H1 (cell line): ENCODE results near the gene ITIH1. TPM values are rescaled to one million over a fixed set of nuclear protein-coding genes. Genes with fewer than 3 reads are reported as not detected.

ENCODE experiments used
- CHD2 ChIP-seq: IDR thresholded peaks from 2 replicates; pipeline ENCODE4 v1.6.1; 2012; ENCODE audit warnings: low read length, improper control_type of control experiment
- CHD7 ChIP-seq: fragments of 300-600 bp; sonication (generic); IDR thresholded peaks from 2 replicates; pipeline ENCODE4 v1.7.1; 2012; ENCODE audit warnings: low read length, moderate library complexity, mild to moderate bottlenecking, inconsistent platforms; ENCODE audit not compliant: insufficient replicate concordance
- RNF2 ChIP-seq: fragments of 200-900, 300-1000 bp; sonication (generic); IDR thresholded peaks from 2 replicates; pipeline ENCODE4 v1.7.1; 2016; ENCODE audit warnings: borderline replicate concordance, low read depth, mild to moderate bottlenecking, antibody characterized with exemption, low read length; ENCODE audit not compliant: poor library complexity, severe bottlenecking; ENCODE audit errors: missing control alignments
- polyA plus RNA-seq, 7 experiments: library from polyadenylated mRNA; depleted of rRNA in 3 of 7; stranded (reverse) in 5 of 7; unstranded in 2 of 7; fragments of >200 nt in 5 of 7; fragments of 200-250 nt in 2 of 7; gene quantifications; 1 replicate in 5 of 7; 2 replicates in 1 of 7; 4 replicates in 1 of 7; pipeline versions ENCODE4 v1.2.1 to v1.2.3, GENCODE V29; 2011 to 2013; ENCODE audit warnings: missing spikeins in 2 of 7, mixed read lengths in 2 of 7
- total RNA-seq: library from RNA; stranded (reverse); fragmentation: NEBNext Ultra II Directional; extraction: Animal tissue kit (Norgen Biotek cat#: 25700); gene quantifications from 2 replicates; pipeline ENCODE4 v1.2.1, GENCODE V29; 2021

The ITIH1 gene
- total and polyA plus RNA-seq, 2 of the 8 experiments (the other 6 are each of a cell fraction or from before 2014, with no cell fraction given) = not detected

GRCh38 chr3:52777959-52778805 lies 783 bp downstream of the ITIH1 start (continued):
- TF ChIP-seq CHD7 = no peak
- TF ChIP-seq RNF2 = no peak
- TF ChIP-seq CHD2 = no peak
